SW480 (cell line): ENCODE measurements around the gene MCM10.
"Not testable (repeated sequence)": the region's sequence is repeated elsewhere in the genome, so short reads cannot be mapped to it uniquely, and the experiment has no call there.

Experiments used
- DNase-seq: peaks from one replicate; pipeline ENCODE4 v3.0.0-alpha.2; 2016; ENCODE audit warnings: low spot score

MCM10 gene

DNA sequence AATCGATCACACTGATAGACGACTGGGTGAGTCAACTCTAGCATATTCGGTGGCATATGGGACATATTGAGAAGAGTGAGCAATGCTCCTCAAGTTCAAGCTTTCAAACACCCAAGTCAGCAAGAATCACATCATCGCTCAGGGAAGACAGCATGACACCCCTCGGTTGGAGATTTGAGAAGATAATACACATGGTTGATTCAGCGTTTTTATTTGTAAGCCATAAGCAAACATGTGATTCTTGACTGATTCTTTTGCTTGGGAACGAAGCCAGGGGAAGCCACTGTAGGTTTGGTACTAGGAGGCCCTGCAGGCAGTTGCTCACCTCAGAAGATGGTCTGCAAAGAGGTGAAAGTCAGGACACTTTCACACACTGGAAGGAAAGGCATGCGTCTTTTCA, 60.2 kb downstream of the MCM10 start:
- DNase-seq, result no peak

DNA sequence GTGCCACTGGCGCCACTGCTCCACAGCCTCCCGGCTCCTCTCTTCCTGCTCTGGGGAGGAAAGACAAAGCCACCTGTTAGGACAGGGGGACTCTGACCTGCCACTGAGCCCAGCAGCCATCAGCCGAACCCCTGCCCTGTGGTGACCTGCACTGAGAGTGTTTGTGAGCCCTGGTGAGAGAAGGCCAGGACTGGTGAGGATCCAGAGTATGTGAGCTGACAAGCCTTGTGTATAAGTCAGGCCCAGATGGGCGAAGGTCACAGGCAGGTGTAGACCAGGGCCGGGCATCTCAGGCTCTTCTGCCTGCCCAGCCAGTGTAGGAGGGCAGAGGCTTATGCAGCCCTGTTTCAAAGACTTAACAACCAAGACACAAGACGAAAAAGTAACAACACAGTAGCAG, 60.8 kb downstream of the MCM10 start:
- no peak for DNase-seq

DNA sequence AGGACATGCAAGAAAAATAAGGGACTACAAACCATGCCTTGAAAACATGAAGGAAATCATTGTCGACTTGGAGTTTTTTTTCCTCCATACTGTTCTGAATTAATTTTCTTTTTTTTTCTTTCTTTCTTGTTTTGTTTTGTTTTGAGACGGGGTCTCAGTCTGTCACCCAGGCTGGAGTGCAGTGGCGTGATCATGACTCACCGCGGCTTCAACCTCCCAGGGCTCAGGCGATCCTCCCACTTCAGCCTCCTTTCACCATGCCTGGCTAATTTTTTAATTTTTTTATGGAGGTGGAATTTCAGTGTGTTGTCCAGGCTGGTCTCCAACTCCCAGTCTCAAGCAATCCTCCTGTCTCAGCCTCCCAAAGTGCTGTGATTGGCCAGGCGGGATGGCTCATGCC, 61.2 kb downstream of the MCM10 start:
- no peak for DNase-seq

DNA sequence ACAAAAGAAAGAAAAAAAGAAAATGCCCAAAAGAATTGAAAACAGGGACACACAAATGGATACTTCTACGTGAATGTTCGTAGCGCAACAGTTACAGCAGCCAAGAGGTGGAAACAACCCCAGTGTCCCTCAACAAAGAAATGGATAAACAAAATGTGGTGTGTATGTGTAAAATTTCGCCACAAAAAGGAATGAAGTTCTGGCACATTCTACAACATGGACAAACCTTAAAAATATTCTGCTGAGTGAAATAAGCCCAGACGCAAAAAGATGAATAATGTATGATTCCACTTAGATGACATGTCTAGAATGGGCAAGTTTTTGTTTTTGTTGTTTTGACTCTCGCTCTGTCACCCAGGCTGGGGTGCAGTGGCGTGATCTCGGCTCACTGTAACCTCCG, 61.9 kb downstream of the MCM10 start:
- no peak for DNase-seq

DNA sequence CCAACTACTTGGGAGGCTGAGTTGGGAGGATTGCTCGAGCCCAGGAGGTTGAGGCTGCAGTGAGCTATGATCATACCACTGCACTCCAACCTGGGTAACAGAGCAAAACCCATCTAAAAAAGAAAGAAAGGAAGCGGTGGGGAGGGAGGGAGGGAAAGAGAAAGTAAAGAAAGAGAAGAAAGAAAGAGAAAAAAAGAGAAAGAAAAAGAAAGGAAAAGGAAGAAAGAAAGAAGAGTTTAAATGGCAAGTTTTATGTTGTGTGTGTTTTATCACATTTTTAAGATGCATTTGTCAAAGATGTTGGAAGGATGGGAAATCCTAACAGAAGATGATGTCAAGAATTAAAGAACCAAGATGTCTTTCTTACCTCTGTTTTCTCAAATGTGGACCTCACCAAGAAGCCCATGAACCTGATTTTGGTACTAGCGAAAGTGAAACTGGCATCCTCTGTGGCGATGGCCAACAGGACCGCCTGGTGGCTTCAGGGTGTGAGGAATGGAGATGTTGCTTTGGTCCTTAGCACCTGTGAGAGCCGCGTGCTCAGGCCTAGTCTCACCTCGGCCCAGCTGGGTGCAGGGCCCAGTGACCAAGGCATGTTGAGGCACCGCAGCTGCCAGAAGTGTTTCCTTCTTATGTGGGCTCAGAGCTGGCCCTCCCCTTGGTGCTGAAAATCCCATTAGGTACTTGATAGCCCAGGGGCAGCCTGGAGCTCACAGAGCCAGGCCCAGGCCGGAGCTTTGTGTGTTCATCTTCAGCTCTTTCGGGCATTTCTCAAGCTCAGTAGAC, 63.0 kb downstream of the MCM10 start:
- DNase-seq, result no peak

DNA sequence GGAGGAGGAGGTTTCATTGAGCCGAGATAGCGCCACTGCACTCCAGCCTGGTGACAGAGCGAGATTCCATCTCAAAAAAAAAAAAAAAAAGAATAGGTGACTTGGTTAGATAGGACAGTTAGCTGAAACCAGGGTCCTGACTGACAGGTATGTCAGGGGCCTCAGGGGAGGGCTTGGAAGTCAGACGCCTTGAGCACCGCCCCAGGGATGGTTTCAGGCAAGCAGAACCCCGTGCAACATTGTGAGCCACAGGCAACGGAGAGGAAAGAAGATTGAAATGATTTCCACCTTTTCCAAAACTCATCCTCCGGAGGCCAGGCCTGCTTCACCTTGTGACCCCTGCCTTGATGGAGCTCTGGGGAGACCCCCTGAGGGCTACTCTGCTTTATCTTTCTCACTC, 64.2 kb downstream of the MCM10 start:
- no peak for DNase-seq

DNA sequence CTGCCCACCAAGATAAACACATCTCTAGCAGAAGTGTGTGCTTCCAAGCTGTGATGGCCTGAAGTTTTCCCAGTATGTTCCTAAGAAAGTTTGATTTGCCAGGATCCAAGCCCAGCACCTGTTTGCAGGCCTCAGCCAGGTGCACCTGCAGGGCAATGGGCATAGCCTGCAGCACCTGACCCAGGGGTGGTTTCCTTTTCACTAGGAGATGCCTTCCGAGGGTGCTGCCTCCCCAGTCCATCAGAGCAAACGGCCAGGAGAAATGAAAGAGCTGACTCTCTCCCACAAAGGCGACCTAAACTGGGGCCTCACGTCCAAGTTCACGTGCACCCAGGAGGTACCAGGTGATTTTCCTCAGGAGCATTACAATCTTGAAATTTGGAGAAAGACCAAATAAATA, 65.7 kb downstream of the MCM10 start:
- no peak for DNase-seq

DNA sequence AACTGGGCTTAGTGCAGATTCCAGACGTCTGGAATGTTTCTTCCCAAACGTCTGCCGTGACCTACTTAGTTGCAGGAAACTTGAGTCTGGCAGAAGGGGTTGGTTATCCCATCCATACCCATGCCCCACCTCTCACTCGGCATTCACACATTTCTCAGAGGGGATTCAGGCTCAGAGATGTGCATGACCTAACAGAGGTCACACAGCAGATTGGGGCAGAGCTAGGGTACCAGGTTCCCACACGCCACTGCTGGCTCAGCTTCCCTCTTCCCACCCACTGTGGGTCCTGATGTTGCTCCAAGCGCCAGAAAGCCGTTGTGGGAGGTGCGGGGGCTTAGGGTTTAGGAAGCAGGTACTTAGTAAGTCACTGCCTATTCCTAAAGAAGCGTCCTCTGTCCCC, 69.8 kb downstream of the MCM10 start:
- no peak for DNase-seq

DNA sequence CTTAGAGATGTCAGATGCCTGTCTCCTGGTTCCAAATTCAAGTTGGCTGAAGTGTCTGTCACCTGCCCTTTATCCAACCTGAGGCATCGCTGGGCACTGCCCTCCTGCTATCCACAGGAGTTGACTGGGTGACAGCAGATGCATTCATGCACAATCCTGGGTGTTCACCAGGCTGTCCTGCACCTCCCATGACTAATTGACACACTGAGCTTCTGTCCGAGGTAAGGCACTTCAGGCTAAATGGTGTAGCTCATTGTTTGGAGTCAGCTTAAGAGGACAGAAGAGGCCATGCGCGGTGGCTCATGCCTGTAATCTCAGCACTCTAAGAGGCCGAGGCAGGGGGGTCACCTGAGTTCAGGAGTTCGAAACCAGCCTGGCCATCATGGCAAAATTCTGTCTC, 70.5 kb downstream of the MCM10 start:
- no peak for DNase-seq

DNA sequence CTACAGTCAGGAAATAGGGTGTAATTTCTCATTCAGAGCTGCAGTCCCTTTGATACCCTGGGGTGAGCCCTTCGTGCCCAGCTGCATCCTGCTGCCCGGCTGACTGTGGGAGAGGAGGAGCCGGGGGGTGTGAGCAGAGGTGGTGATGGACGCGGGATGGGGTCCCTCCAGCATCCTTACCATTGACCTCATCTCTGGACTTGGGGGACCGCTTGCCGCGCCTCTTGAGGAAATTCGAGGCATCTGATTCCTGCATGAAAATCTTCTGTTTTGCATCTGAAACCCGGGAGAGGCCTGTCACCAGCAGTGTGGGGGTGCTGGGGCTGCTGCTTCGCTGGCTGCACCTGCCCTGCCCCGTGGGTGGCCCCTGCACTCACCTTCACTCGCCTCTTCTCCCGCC, 72.0 kb downstream of the MCM10 start:
- DNase-seq, result no peak

DNA sequence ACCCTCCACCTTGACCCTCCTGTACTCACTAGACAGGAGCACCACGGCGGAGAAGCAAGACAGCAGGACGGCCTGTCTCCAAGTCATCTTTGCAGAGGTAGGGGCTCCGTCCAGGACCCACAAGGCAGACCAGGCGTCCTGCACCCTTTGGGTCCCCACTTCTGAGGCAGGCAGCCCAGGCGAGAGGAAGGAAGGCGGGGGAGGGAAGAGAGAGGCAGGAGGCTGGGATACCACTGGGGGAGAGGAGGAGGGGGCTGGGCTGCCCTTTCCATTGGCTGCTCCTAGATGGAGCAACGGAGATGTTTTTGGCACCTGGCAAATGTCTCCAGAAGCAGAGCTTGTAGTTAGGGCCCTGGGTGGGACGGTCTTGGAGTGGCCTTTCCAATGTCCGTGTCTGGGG, 72.8 kb downstream of the MCM10 start, which contains the start of gene UCMA:
TSS of gene UCMA (minus strand) at position 203 of the 400 bp plus-strand sequence. CDS start at position 87, 116 bp downstream.
- no peak for DNase-seq

DNA sequence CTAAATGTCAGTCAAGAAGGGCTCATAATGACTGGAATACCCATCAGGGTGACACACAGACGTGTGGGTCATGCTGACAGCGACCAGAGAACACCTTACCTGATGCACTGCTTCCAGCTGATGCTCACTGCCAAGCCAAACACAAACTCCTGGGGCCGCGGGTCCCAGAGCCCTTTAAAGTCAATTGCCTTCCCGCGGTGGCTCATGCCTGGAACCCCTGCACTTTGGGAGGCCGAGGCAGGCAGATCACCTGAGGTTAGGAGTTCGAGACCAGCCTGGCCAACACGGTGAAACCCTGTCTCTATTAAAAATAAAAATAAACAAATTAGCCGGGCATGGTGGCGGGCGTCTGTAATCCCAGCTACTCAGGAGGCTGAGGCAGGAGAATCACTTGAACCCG, 73.4 kb downstream of the MCM10 start:
- not testable (repeated sequence) for DNase-seq

DNA sequence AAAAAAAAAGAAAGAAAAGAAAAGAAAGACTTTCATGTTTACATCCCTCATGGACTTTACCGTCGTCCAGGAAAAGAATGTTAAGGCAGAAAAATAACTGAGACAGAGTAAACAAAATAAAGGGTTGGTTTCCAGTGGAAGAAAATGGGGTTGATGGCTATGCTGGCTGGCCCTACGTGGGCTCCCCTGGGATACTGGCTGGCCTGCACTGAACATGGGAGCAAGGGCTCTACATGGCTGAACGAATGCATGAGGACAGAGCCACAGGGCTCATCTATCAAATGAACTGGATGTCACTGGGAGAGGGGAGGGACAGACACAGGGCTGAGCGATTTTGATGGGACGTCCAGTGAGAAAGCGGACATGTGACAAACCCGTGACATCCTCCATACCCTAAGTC, 75.3 kb downstream of the MCM10 start:
- DNase-seq, result no peak

DNA sequence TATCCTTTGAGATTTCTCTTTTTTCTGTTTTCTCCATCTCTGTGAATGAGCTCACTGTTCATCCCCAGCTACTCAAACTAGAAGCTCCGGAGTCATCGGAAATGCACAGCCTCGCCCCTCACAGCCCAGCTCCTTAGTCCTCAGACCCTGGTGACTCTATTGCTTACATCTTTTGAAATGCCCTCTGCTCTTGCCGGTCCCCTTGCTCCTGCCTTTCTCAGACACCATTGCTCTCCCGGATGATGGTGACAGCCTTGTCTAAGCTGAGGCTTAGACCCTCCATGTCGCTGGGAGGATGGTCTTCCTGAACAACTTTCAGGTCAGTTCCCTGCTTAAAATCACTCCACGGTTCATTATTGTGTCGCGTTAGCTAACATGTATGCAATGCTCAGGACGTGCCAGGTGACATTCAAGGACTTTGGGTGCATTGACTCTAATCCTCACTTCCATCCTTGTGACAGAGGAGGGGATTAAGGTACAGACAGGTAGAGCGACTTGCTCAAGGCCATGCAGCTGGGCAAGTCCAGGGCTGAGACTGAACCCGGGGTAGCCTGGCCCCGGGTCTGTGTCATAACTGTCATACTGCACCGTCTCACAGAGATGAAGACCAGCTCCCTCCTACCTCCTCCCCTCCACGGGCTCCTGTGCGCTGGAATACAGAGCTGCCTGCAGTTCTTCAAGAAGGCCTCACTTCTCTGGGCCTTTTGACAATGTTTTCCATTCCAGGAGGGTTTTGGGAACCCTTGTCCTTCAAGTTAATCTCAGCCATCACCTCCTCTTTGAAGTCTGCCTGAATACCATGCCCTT, 77.1 kb downstream of the MCM10 start:
- DNase-seq, result no peak

DNA sequence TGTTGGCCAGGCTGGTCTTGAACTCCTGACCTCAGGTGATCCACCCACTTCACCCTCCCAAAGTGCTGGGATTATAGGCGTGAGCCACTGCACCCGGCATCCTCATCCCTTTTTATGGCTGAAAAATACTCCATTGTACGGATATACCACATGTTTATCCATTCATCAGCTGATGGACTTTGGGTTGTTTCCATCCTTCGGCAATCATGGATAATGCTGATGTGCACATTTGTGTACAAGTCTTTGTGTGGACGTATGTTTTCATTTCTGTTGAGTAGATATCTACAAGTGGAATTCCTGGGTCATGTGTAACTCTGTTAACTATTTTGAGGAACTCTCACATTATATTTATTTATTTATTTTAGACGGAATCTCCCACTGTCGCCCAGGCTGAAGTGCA, 78.6 kb downstream of the MCM10 start:
- DNase-seq, result no peak

DNA sequence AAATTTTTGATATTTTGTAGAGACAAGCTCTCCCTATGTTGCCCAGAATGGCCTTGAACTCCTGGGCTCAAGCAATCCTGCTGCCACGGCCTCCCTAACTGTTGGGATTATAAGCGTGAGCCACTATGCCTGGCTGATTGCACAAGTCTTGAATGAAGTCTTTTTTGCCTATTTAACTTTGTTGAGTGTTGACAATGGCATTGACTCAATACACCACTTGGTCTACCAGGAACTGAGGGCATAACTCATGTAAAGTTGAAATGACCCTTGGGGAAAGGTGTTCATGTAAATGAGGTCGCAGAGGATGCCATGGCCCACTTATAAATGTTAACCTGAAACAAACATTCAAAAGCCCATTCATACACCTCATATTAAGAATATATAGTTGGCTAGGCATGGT, 80.3 kb downstream of the MCM10 start:
- DNase-seq, result no peak

DNA sequence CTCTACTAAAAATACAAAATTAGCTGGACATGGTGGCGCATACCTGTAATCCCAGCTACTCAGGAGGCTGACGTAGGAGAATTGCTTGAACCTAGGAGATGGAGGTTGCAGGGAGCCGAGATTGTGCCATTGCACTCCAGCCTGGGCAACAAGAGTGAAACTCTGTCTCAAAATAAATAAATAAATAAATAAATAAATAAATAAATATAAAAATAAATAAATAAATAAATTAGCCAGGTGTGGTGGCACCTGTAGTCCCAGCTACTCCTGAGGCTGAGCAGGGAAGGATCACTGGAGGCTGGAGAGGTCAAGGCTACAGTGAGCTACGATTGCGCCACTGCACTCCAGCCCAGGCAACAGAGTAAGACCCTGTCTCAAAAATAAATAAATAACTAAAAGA, 80.9 kb downstream of the MCM10 start:
- not testable (repeated sequence) for DNase-seq

DNA sequence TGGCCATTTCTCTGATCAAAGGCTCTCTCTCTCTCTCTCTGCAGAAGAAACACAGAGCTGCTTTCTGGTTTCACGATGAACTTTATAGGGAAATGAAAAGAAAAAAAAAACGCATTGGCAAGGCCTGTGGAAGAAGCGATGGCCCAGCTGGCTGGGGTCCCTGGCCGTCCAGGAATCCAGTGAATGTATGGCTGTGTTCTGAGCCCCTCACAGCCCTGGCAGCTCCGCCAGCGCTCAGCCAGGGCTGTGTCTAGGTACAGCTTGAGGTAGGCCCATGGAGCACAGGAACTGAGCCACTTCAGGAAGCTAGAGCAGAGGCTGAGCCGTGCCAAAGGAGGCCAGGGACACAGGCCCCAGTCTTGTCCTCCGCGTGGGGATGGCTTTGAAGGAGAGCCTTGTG, 85.9 kb downstream of the MCM10 start:
- no peak for DNase-seq

DNA sequence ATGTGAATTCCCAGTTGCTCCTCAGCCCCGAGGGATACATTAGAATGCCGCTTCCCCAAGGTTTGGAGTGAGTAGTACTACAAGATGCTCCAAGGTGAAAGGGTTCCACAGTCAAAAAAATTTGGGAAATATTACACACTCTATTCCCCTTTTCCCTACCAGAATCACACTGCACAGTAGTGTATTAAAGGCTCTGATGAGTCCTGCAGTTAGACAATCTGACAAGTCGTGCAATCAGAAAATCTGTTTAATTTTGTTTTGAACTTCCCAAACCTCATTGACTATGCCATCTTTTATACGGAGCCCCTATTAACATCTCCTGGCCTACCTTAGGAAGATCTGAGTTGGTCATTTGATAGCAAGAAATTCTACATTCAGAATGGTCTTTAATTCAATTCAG, 86.4 kb downstream of the MCM10 start:
- no peak for DNase-seq

DNA sequence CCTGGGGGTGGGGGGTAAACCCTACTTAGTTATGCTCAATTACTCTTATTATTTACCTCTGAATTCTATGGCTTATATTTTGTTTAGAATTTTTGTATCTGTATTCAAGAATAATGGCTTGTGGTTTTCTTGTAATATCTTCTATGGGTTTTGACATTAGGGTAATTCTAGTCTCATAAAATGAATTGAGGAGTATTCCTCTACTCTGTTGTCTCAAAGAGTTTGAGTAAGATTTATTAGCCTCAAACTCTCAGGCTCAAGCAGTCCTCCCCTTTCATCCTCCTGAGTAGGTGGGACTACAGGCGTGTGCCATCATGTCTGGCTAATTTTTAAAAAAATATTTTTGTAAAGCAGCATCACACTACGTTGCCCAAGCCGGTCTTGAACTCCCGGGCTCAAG, 92.4 kb downstream of the MCM10 start:
- no peak for DNase-seq

DNA sequence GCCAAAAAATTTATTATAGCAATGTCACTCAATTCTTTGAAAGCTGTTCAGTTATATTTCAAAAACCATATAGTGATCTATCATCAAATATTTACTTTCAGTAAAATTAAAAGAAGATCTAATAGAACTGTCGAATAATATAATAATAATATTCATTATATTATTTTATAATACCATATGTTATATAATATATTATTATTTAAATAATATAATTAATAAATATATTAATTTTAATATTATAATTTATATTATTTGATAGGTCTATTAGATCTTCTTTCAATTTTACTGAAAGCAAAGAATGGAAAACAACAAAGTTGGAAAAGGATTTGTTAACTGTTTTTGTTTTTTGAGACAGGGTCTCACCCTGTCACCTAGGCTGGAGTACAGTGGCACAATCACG, 95.3 kb downstream of the MCM10 start:
- no peak for DNase-seq

DNA sequence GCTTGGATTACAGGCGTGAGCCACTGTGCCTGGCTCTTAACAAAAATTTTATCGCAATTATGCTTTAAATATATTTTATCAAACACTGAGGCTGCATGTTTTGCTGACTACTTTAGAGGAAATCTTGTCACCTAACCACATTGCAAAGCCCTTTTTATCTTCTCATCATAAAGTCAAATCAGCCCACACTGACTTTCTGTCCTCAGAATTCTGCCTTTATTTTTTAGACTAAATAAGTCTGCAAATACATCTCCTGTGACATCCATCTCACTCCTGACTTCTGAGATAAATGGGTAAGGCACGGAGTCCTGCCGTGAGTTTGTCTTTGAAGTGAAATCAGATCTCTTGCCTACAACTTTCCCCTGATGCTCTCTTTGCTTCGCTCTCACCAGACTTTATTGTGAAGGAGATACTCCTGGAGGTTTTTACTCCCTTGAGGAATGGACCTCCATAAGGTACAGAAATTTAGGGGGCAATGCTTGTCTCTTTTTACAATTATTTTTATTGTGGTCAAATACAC, 96.3 kb downstream of the MCM10 start:
- DNase-seq, result no peak
